HG03354 (cell line): ENCODE measurements around the gene GRAMD4.

ENCODE experiments used
- ATAC-seq: cut with Tn5 transposase; IDR thresholded peaks from one replicate; pipeline ENCODE4 v1.9.1; 2021; ENCODE audit warnings: mild to moderate bottlenecking; ENCODE audit not compliant: unreplicated experiment, poor library complexity, severe bottlenecking

The GRAMD4 gene

GRCh38 chr22:46581538-46582244, 38.5 kb upstream of the GRAMD4 start:
- ATAC-seq, result no peak

GRCh38 chr22:46582281-46582933, 37.8 kb upstream of the GRAMD4 start:
- no peak for ATAC-seq

GRCh38 chr22:46583571-46583970, 36.6 kb upstream of the GRAMD4 start:
- no peak for ATAC-seq

- ATAC-seq, result no peak
Observed at GRCh38 chr22:46584081-46584921, 35.9 kb upstream of the GRAMD4 start.

- ATAC-seq, result no peak
Observed at GRCh38 chr22:46585340-46586122, 34.7 kb upstream of the GRAMD4 start.

- ATAC-seq, result no peak
Observed at GRCh38 chr22:46586123-46586519, 34.1 kb upstream of the GRAMD4 start.

- no peak for ATAC-seq
Observed at GRCh38 chr22:46586531-46587011, 33.6 kb upstream of the GRAMD4 start.

GRCh38 chr22:46587061-46587460, 33.1 kb upstream of the GRAMD4 start:
- peak; percentile 54 for ATAC-seq

GRCh38 chr22:46587492-46588278, 32.5 kb upstream of the GRAMD4 start:
- peak; percentile 68 for ATAC-seq

- ATAC-seq, result no peak
Observed at GRCh38 chr22:46588279-46589140, 31.7 kb upstream of the GRAMD4 start.

- ATAC-seq, result no peak
Observed at GRCh38 chr22:46589141-46589748, 30.9 kb upstream of the GRAMD4 start.

- no peak for ATAC-seq
Observed at GRCh38 chr22:46589871-46590271, 30.3 kb upstream of the GRAMD4 start.

GRCh38 chr22:46590334-46590733, 29.9 kb upstream of the GRAMD4 start:
- ATAC-seq, result no peak

- no peak for ATAC-seq
Observed at GRCh38 chr22:46591930-46592329, 28.3 kb upstream of the GRAMD4 start.

GRCh38 chr22:46592390-46592872, 27.8 kb upstream of the GRAMD4 start:
- peak; percentile 55 for ATAC-seq

GRCh38 chr22:46593211-46593681, 26.9 kb upstream of the GRAMD4 start:
- ATAC-seq, result peak; percentile 46
